A673 (cell line): ENCODE data around the gene DNAJC19. TPM values are rescaled to one million over a fixed set of nuclear protein-coding genes. Genes with fewer than 3 reads are reported as not detected.

Experiments
- BruUV-seq: library from RNA; stranded (reverse); fragments of 400-500 nt; replicated peaks from 2 replicates; lab custom pipeline; 2021; lab: Mats Ljungman, UMichigan
- CTCF ChIA-PET: fragments of 300-600 bp; sonication (Branson Sonifier 250); formaldehyde crosslinking; loops from one replicate; lab custom pipeline; 2022; ENCODE audit warnings: antibody characterized with exemption; lab: Charles Lee
- POLR2A ChIA-PET: fragments of 300-600 bp; sonication (Branson Sonifier 250); formaldehyde crosslinking; loops from one replicate; lab custom pipeline; 2022; ENCODE audit warnings: antibody characterized with exemption; ENCODE audit not compliant: low non-redundant PET; lab: Charles Lee
- DNase-seq: peaks from one replicate; pipeline ENCODE4 v3.0.0-alpha.2; 2015; ENCODE audit warnings: low spot score
- H3K27ac ChIP-seq: fragments of 200-600 bp; sonication (generic); 2 replicates; pipeline ENCODE4 v1.5.1; 2016; ENCODE audit warnings: mixed run types, low read depth, mild to moderate bottlenecking, mixed read lengths, antibody characterized with exemption, low read length; ENCODE audit not compliant: poor library complexity, severe bottlenecking
- H3K27me3 ChIP-seq: fragments of 200-600 bp; sonication (generic); replicated peaks from 2 replicates; pipeline ENCODE4 v1.6.1; 2017; ENCODE audit warnings: mixed run types, low read depth, mild to moderate bottlenecking, mixed read lengths, antibody characterized with exemption, low read length; ENCODE audit not compliant: insufficient read depth, poor library complexity
- H3K36me3 ChIP-seq: fragments of 200-600 bp; sonication (generic); 2 replicates; pipeline ENCODE4 v1.6.1; 2016; ENCODE audit warnings: mixed run types, mild to moderate bottlenecking, mixed read lengths, antibody characterized with exemption, low read length; ENCODE audit not compliant: insufficient read depth, poor library complexity, severe bottlenecking
- H3K4me1 ChIP-seq: fragments of 200-600 bp; sonication (generic); 2 replicates; pipeline ENCODE4 v1.6.1; 2017; ENCODE audit warnings: mixed run types, mild to moderate bottlenecking, mixed read lengths, antibody characterized with exemption, low read length; ENCODE audit not compliant: insufficient read depth, poor library complexity, severe bottlenecking
- H3K4me3 ChIP-seq: fragments of 200-600 bp; sonication (generic); 2 replicates; pipeline ENCODE4 v1.5.1; 2016; ENCODE audit warnings: low read depth, mixed run types, mild to moderate bottlenecking, mixed read lengths, low read length; ENCODE audit not compliant: poor library complexity, severe bottlenecking
- H3K9me3 ChIP-seq: fragments of 200-600 bp; sonication (generic); 2 replicates; pipeline ENCODE4 v1.6.1; 2016; ENCODE audit warnings: mixed run types, low read depth, mild to moderate bottlenecking, mixed read lengths, antibody characterized with exemption, low read length; ENCODE audit not compliant: poor library complexity, severe bottlenecking
- EZH2 ChIP-seq: fragments of 200-600 bp; sonication (generic); IDR thresholded peaks from 2 replicates; pipeline ENCODE4 v1.6.1; 2017; ENCODE audit warnings: borderline replicate concordance, low read depth, mild to moderate bottlenecking, mixed read lengths, antibody characterized with exemption, low read length; ENCODE audit not compliant: poor library complexity, severe bottlenecking
- intact Hi-C: fragments of 100-400 bp; cut with micrococcal nuclease; formaldehyde crosslinking; loops from one replicate; pipeline ENCODE4 v1.10.0; 2022; ENCODE audit not compliant: unreplicated experiment
- total RNA-seq: library from RNA; stranded (reverse); gene quantifications from 2 replicates; pipeline ENCODE4 v1.2.3, GENCODE V29; 2021
- TF ChIP-seq, protein P1 (sequence below): fragments of 300-800, 200-600 bp; sonication (generic); conservative IDR thresholded peaks from 2 replicates; pipeline ENCODE4 v1.5.1; 2017; ENCODE audit warnings: low read depth, mild to moderate bottlenecking, antibody characterized with exemption, low read length, moderate library complexity, mixed read lengths

DNAJC19 gene
- total RNA-seq, 1 experiment from 2014 or later: 52.1 TPM

DNA sequence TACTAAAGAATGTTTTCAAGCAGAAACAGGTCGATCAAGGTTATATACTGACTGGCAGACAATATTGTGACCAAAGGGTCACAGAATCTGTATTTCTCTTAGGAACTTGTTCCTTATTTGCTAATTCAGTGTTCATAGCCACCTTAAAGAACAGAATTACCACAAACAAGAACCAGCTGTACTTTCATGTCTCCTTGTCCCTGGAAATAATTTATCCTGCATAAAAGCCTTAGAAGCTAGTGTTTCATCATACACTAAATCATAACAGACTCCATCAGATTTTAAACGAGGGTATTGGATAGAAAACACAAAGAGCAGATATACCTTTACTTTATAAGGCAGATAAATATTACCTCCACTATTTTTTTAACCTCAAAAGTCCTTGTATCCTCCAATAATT, 6.4 kb downstream of the DNAJC19 start:
- no peaks in the 10 kb centered on the region for H3K9me3 ChIP-seq
- peak overlapping the region; percentile 10 for H3K27ac ChIP-seq
- peaks cover 24% of the 10 kb centered on the region for H3K36me3 ChIP-seq
- no peak for DNase-seq
- BruUV-seq: no TSS peak
- no peak overlapping the region for H3K4me3 ChIP-seq
- no peaks in the 10 kb centered on the region for H3K4me1 ChIP-seq
- intact Hi-C loops: no loop called here
- TF ChIP-seq, protein P1, sequence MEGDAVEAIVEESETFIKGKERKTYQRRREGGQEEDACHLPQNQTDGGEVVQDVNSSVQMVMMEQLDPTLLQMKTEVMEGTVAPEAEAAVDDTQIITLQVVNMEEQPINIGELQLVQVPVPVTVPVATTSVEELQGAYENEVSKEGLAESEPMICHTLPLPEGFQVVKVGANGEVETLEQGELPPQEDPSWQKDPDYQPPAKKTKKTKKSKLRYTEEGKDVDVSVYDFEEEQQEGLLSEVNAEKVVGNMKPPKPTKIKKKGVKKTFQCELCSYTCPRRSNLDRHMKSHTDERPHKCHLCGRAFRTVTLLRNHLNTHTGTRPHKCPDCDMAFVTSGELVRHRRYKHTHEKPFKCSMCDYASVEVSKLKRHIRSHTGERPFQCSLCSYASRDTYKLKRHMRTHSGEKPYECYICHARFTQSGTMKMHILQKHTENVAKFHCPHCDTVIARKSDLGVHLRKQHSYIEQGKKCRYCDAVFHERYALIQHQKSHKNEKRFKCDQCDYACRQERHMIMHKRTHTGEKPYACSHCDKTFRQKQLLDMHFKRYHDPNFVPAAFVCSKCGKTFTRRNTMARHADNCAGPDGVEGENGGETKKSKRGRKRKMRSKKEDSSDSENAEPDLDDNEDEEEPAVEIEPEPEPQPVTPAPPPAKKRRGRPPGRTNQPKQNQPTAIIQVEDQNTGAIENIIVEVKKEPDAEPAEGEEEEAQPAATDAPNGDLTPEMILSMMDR: no peak
- TF ChIP-seq EZH2: no peak
- ChIA-PET POLR2A (interaction anchor here (0.5 kb wide), 1 partner anchor 71 kb away, joined by 4 read pairs; the partner anchor contains the start of gene FXR1), CTCF (no interaction called here)
- no peaks in the 10 kb centered on the region for H3K27me3 ChIP-seq

DNA sequence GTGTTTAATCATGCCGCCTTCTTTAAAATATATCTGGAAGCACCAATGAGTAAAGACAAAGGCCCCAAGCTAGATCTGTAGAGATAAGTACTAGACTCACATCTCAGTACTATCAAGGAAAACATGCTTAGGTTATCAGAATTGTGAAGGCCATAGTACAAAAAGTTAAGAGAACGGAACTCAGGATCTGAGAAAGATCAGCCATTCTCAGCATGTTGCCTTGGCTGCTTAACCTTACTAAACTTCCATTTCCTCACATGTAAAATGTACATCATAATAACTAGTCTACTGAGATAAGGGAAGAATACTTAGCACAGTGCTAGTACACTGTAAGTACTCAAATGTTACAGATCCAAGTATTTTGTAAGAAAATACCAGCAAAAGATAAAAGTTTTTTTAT, 7.6 kb downstream of the DNAJC19 start:
- ChIA-PET CTCF (no interaction called here), POLR2A (no interaction called here)
- DNase-seq: no peak
- intact Hi-C loops: no loop called here
- no TSS peak for BruUV-seq
- no peak overlapping the region for H3K27ac ChIP-seq
- H3K4me1 ChIP-seq: no peaks in the 10 kb centered on the region
- no peaks in the 10 kb centered on the region for H3K27me3 ChIP-seq
- no peaks in the 10 kb centered on the region for H3K9me3 ChIP-seq
- TF ChIP-seq EZH2: no peak
- TF ChIP-seq, protein P1: no peak
- H3K36me3 ChIP-seq: peaks cover 31% of the 10 kb centered on the region
- H3K4me3 ChIP-seq: no peak overlapping the region

DNA sequence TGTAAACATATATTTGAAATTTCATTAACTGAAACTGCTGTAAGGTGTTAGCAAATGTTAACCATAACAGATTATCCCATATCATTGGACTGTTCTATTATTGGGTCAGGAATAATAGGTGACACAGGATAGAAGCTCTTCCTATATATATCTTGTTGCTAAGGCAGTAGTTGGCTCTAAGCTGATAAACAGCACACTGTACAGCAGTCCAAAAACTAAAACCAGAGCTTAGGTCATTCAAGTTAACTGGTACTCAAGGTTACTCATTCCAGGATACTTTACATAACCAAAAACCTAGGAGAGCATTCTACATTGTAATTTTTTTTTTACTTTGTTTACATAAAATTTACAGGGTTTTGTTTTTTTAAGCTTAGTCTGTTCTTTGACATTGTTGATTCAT, 8.9 kb downstream of the DNAJC19 start:
- Histone ChIP-seq H3K36me3 (peaks cover 41% of the 10 kb centered on the region), H3K9me3 (no peaks in the 10 kb centered on the region), H3K27ac (no peak overlapping the region), H3K4me3 (no peak overlapping the region), H3K4me1 (no peaks in the 10 kb centered on the region), H3K27me3 (no peaks in the 10 kb centered on the region)
- intact Hi-C loops: no loop called here
- ChIA-PET CTCF (no interaction called here), POLR2A (no interaction called here)
- BruUV-seq: no TSS peak
- TF ChIP-seq, protein P1: no peak
- no peak for TF ChIP-seq EZH2
- DNase-seq: no peak
